Activated CD8-positive, alpha-beta memory T cell treated with anti-CD3 and anti-CD28 coated beads for 36 hours (primary cell): ENCODE measurements around the gene CROT. TPM values are rescaled to one million over a fixed set of nuclear protein-coding genes. Genes with fewer than 3 reads are reported as not detected.

Experiments
- CTCF ChIA-PET: fragments of 350-600 bp; sonication (Branson Sonifier 250); formaldehyde crosslinking; loops from one replicate; lab custom pipeline; 2021; ENCODE audit warnings: antibody characterized with exemption; lab: Charles Lee
- POLR2A ChIA-PET: fragments of 350-600 bp; sonication (Branson Sonifier 250); formaldehyde crosslinking; loops from one replicate; lab custom pipeline; 2021; ENCODE audit warnings: antibody characterized with exemption; lab: Charles Lee
- total RNA-seq, 2 experiments: library from RNA; stranded (reverse); gene quantifications; one replicate each; pipeline ENCODE4 v1.2.3, GENCODE V29; 2021

Gene CROT
- total RNA-seq, 2 experiments from 2014 or later: 7.3 to 8.6 TPM

- ChIA-PET POLR2A (no interaction called here), CTCF (interaction anchor here (1.0 kb wide), 1 partner anchor 10 kb away, joined by 3 read pairs; no protein-coding TSS in a partner anchor)
These were observed 59.2 kb downstream of the CROT start for GRCh38 chr7:87404674-87405073.

- CTCF ChIA-PET: interaction anchor here (0.7 kb wide), 1 partner anchor 484 kb away, joined by 3 read pairs; no protein-coding TSS in a partner anchor
- POLR2A ChIA-PET: no interaction called here
These were observed 65.7 kb downstream of the CROT start for GRCh38 chr7:87411186-87411585.

- ChIA-PET CTCF (interaction anchor here (1.1 kb wide), 1 partner anchor 97 kb away, joined by 3 read pairs; no protein-coding TSS in a partner anchor), POLR2A (no interaction called here)
These were observed 67.6 kb downstream of the CROT start for GRCh38 chr7:87413029-87413428.

GRCh38 chr7:87413951-87414793 is 68.7 kb downstream of the CROT start:
- ChIA-PET POLR2A (no interaction called here), CTCF (interaction anchor here (1.1 to 1.2 kb wide), 2 partner anchors 10 to 98 kb away, joined by 3 read pairs; no protein-coding TSS in a partner anchor)

GRCh38 chr7:87414794-87415188 is 69.3 kb downstream of the CROT start:
- POLR2A ChIA-PET: no interaction called here

GRCh38 chr7:87416682-87417587 is 71.5 kb downstream of the CROT start:
- ChIA-PET CTCF (interaction anchor here (0.7 to 1.9 kb wide), 4 partner anchors 13 to 105 kb away, joined by 3 to 10 read pairs (median 4); no protein-coding TSS in a partner anchor), POLR2A (no interaction called here)

More at GRCh38 chr7:87414794-87415188, 69.3 kb downstream of the CROT start:
- CTCF ChIA-PET: interaction anchor here (1.2 to 1.7 kb wide), 2 partner anchors 10 to 103 kb away, joined by 3 to 10 read pairs; no protein-coding TSS in a partner anchor

GRCh38 chr7:87420173-87420572 is 74.7 kb downstream of the CROT start:
- POLR2A ChIA-PET: no interaction called here

GRCh38 chr7:87424075-87424474 is 78.6 kb downstream of the CROT start:
- CTCF ChIA-PET: no interaction called here
- POLR2A ChIA-PET: no interaction called here

More at GRCh38 chr7:87420173-87420572, 74.7 kb downstream of the CROT start:
- CTCF ChIA-PET: no interaction called here

- ChIA-PET POLR2A (no interaction called here), CTCF (no interaction called here)
These were observed 80.7 kb downstream of the CROT start for GRCh38 chr7:87426160-87426559.

GRCh38 chr7:87427288-87427687 is 81.8 kb downstream of the CROT start:
- CTCF ChIA-PET: no interaction called here
- POLR2A ChIA-PET: no interaction called here

GRCh38 chr7:87432536-87432935 is 87.1 kb downstream of the CROT start:
- ChIA-PET CTCF (no interaction called here), POLR2A (no interaction called here)

GRCh38 chr7:87435546-87435945 is 90.1 kb downstream of the CROT start:
- ChIA-PET CTCF (no interaction called here), POLR2A (interaction anchor here (0.7 kb wide), 1 partner anchor 457 kb away, joined by 3 read pairs; no protein-coding TSS in a partner anchor)

GRCh38 chr7:87445897-87446296 is 100.4 kb downstream of the CROT start:
- CTCF ChIA-PET: no interaction called here
- POLR2A ChIA-PET: no interaction called here

GRCh38 chr7:87447116-87447635 is 101.7 kb downstream of the CROT start:
- ChIA-PET POLR2A (no interaction called here), CTCF (no interaction called here)

- CTCF ChIA-PET: no interaction called here
These were observed 102.9 kb downstream of the CROT start for GRCh38 chr7:87448388-87448787.

More at GRCh38 chr7:87448388-87448787, 102.9 kb downstream of the CROT start:
- POLR2A ChIA-PET: no interaction called here

Other genes starting within 250 kb of the CROT start
- gene DMTF1, start 193.2 kb upstream of the CROT start, total RNA-seq: 10 to 100 TPM; 68.0 to 69.3 TPM
- 10 to 100 TPM; 70.1 to 72.9 TPM for gene TMEM243, start 125.9 kb upstream of the CROT start, total RNA-seq
- gene ABCB4, start 130.0 kb downstream of the CROT start, total RNA-seq: under 1 TPM; 0.15 to 0.30 TPM